ENCODE results near the gene DIP2C. TPM values are rescaled to one million over a fixed set of nuclear protein-coding genes. Genes with fewer than 3 reads are reported as not detected.
"Not testable (repeated sequence)": the region's sequence is repeated elsewhere in the genome, so short reads cannot be mapped to it uniquely, and the experiment has no call there.

The DIP2C gene
- total RNA-seq, 1 experiment from 2014 or later, result 11.0 TPM

DNA sequence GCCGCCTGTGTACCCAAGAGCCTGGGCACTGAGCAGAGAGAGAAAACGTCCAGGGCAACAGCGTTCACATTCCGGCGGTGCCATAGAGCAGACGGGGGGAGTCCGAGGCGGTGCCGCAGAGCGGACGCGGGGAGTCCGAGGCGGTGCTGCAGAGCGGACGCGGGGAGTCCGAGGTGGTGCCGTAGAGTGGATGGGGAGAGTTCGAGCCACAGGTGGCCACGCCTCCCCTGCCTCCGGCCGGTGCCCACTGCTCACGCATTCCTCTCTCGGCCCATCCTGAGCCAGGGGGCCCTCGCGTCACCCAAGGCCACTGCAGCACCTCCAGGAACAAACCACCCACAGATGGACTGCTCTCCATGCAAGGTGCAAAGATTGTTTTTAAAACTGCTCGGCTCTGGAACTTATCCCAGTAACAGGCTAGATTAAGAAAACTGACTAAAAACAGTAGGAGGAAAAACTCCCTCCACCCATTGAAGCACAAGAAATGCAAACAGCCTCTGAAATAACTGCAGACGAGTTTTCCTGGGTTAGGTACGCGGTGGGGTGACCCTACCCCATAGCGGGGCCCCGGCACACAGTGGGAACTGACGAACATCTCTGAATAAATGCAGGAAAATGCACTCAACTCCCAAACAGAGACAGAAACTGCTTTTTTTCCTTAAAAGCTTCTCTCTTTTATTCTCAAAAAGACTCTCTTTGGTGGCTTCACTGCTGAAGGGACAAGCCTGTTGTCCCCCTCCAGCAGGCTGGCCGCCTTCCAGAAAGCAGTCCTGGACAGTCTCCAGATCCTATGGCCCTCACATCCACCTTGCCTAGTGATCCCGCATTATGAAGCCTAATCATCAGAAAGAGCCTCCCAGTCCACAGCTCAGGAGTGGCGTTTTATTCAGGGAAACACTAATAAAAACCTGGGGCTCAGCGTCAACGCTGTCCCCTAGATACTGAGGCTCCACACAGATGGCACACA, 55.9 kb downstream of the DIP2C start:
- H3K27me3 Mint-ChIP-seq (ENCODE audit: low read depth), result no peaks in the 10 kb centered on the region
- H3K27ac Mint-ChIP-seq, result 0 out of 2 replicates have a peak overlapping the region, but pooled peaks have one; percentile 49
- TF ChIP-seq, protein P1, sequence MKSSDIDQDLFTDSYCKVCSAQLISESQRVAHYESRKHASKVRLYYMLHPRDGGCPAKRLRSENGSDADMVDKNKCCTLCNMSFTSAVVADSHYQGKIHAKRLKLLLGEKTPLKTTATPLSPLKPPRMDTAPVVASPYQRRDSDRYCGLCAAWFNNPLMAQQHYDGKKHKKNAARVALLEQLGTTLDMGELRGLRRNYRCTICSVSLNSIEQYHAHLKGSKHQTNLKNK (CRISPR knock-in tag; IDR thresholded peaks at IDR 0.05), result no peak
- TF ChIP-seq ESRRA (CRISPR knock-in tag; IDR thresholded peaks at IDR 0.05; ENCODE audit: borderline replicate concordance) (no peak), SOX15 (CRISPR knock-in tag; IDR thresholded peaks at IDR 0.05) (no peak), SMAD4 (CRISPR knock-in tag; IDR thresholded peaks at IDR 0.05) (no peak), NR1H2 (CRISPR knock-in tag; IDR thresholded peaks at IDR 0.05) (no peak), IRF2 (CRISPR knock-in tag; IDR thresholded peaks at IDR 0.05; ENCODE audit: borderline replicate concordance, low read depth) (no peak), MYBL2 (CRISPR knock-in tag; IDR thresholded peaks at IDR 0.05) (no peak)
- TF ChIP-seq, protein P2, sequence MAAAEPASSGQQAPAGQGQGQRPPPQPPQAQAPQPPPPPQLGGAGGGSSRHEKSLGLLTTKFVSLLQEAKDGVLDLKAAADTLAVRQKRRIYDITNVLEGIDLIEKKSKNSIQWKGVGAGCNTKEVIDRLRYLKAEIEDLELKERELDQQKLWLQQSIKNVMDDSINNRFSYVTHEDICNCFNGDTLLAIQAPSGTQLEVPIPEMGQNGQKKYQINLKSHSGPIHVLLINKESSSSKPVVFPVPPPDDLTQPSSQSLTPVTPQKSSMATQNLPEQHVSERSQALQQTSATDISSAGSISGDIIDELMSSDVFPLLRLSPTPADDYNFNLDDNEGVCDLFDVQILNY (CRISPR knock-in tag; IDR thresholded peaks at IDR 0.05), result no peak
- ChIA-PET POLR2A (no interaction called here), CTCF (no interaction called here)
- ATAC-seq (no peak), DNase-seq (ENCODE audit: low spot score) (no peak)
- peaks cover 31% of the 10 kb centered on the region for H3K4me1 Mint-ChIP-seq
- H3K4me3 Mint-ChIP-seq, result no peak overlapping the region
- no peaks in the 10 kb centered on the region for H3K36me3 Mint-ChIP-seq
- H3K9me3 Mint-ChIP-seq, result no peaks in the 10 kb centered on the region

DNA sequence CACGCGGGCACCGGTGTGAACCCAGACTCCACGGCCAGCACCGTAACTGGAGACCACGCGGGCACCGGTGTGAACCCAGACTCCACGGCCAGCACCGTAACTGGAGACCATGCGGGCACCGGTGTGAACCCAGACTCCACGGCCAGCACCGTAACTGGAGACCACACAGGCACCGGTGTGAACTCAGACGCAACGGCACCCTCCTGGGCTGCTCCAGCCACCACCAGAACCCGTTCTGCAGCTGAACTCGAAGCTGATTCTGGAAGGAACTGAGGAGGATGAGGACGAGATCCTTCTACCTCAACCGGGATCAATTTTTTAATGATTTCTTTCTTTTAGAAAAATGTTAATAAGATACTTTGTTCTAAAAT, 56.7 kb downstream of the DIP2C start:
- POLR2A ChIA-PET, CTCF ChIA-PET, H3K27ac Mint-ChIP-seq: not testable (repeated sequence)

DNA sequence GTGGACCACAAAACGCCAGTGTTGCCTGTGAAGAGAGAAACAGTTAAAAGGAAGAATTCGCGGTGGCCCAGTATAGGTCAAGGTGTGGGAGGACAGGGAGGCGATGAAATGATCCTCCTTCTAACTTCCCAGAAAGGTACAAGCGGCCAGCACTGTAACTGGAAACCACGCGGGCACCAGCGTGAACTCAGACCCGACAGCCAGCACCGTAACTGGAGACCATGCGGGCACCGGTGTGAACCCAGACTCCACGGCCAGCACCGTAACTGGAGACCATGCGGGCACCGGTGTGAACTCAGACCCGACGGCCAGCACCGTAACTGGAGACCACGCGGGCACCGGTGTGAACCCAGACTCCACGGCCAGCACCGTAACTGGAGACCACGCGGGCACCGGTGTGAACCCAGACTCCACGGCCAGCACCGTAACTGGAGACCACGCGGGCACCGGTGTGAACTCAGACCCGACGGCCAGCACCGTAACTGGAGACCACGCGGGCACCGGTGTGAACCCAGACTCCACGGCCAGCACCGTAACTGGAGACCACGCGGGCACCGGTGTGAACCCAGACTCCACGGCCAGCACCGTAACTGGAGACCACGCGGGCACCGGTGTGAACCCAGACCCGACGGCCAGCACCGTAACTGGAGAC, 57.2 kb downstream of the DIP2C start:
- POLR2A ChIA-PET; ATAC-seq; H3K27me3 Mint-ChIP-seq (ENCODE audit: low read depth); H3K4me3 Mint-ChIP-seq; CTCF ChIA-PET; H3K36me3 Mint-ChIP-seq; H3K27ac Mint-ChIP-seq; H3K9me3 Mint-ChIP-seq; DNase-seq (ENCODE audit: low spot score): not testable (repeated sequence)
- H3K4me1 Mint-ChIP-seq, result peaks cover 24% of the 10 kb centered on the region

More for the DNA sequence above, 56.7 kb downstream of the DIP2C start:
- not testable (repeated sequence) for H3K9me3 Mint-ChIP-seq; H3K36me3 Mint-ChIP-seq; H3K27me3 Mint-ChIP-seq (ENCODE audit: low read depth); DNase-seq (ENCODE audit: low spot score); H3K4me3 Mint-ChIP-seq; ATAC-seq
- H3K4me1 Mint-ChIP-seq, result peaks cover 29% of the 10 kb centered on the region

DNA sequence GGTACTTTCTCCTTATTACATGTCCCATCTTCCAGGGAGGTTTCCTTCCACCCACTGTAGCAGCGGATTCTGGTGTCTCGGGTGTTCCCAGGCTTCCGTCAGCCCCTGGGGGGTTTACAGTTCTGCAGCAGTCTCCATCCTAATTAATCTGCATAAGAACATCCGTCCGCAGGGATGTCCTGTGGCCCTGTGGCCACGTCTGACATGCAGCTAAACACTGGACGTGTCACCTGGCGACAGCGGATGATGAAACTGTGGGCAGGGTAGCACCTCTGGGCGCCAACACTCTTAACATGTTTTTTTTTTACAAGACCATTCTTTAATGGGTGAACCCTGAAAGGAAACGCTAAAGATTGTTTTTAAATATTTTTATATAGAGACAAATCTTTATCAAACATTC, 58.2 kb downstream of the DIP2C start:
- no peak overlapping the region for H3K4me3 Mint-ChIP-seq
- no peak overlapping the region for H3K27ac Mint-ChIP-seq
- H3K9me3 Mint-ChIP-seq, result no peaks in the 10 kb centered on the region
- ChIA-PET CTCF (no interaction called here), POLR2A (no interaction called here)
- ATAC-seq (no peak), DNase-seq (ENCODE audit: low spot score) (no peak)
- no peaks in the 10 kb centered on the region for H3K36me3 Mint-ChIP-seq
- H3K4me1 Mint-ChIP-seq, result peaks cover 25% of the 10 kb centered on the region
- no peaks in the 10 kb centered on the region for H3K27me3 Mint-ChIP-seq (ENCODE audit: low read depth)
- no peak for TF ChIP-seq PREB (CRISPR knock-in tag; IDR thresholded peaks at IDR 0.05; ENCODE audit: borderline replicate concordance)
- TF ChIP-seq HMGA2 (CRISPR knock-in tag; IDR thresholded peaks at IDR 0.05), result no peak
- no peak for TF ChIP-seq JUN (CRISPR knock-in tag; IDR thresholded peaks at IDR 0.05)
- TF ChIP-seq HMGXB4 (CRISPR knock-in tag; IDR thresholded peaks at IDR 0.05), result no peak
- TF ChIP-seq, protein P3, sequence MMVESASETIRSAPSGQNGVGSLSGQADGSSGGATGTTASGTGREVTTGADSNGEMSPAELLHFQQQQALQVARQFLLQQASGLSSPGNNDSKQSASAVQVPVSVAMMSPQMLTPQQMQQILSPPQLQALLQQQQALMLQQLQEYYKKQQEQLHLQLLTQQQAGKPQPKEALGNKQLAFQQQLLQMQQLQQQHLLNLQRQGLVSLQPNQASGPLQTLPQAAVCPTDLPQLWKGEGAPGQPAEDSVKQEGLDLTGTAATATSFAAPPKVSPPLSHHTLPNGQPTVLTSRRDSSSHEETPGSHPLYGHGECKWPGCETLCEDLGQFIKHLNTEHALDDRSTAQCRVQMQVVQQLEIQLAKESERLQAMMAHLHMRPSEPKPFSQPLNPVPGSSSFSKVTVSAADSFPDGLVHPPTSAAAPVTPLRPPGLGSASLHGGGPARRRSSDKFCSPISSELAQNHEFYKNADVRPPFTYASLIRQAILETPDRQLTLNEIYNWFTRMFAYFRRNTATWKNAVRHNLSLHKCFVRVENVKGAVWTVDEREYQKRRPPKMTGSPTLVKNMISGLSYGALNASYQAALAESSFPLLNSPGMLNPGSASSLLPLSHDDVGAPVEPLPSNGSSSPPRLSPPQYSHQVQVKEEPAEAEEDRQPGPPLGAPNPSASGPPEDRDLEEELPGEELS (CRISPR knock-in tag; IDR thresholded peaks at IDR 0.05), result no peak
- no peak for TF ChIP-seq NR3C1 (CRISPR knock-in tag; conservative IDR thresholded peaks at IDR 0.05; ENCODE audit: low read depth)
- no peak for TF ChIP-seq ZNF317 (CRISPR knock-in tag; IDR thresholded peaks at IDR 0.05; ENCODE audit: borderline replicate concordance, low read depth)
- TF ChIP-seq FOXJ3 (CRISPR knock-in tag; IDR thresholded peaks at IDR 0.05; ENCODE audit: borderline replicate concordance), result no peak
- TF ChIP-seq ZNF232 (CRISPR knock-in tag; IDR thresholded peaks at IDR 0.05), result no peak
- TF ChIP-seq CREB1 (CRISPR knock-in tag; IDR thresholded peaks at IDR 0.05), result no peak
- no peak for TF ChIP-seq SOX15 (CRISPR knock-in tag; IDR thresholded peaks at IDR 0.05)
- no peak for TF ChIP-seq ZNF396 (CRISPR knock-in tag; IDR thresholded peaks at IDR 0.05; ENCODE audit: borderline replicate concordance)
- TF ChIP-seq, protein P4, sequence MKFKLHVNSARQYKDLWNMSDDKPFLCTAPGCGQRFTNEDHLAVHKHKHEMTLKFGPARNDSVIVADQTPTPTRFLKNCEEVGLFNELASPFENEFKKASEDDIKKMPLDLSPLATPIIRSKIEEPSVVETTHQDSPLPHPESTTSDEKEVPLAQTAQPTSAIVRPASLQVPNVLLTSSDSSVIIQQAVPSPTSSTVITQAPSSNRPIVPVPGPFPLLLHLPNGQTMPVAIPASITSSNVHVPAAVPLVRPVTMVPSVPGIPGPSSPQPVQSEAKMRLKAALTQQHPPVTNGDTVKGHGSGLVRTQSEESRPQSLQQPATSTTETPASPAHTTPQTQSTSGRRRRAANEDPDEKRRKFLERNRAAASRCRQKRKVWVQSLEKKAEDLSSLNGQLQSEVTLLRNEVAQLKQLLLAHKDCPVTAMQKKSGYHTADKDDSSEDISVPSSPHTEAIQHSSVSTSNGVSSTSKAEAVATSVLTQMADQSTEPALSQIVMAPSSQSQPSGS (CRISPR knock-in tag; IDR thresholded peaks at IDR 0.05; ENCODE audit: borderline replicate concordance, low read depth), result no peak

Measured in WTC11 (cell line).